Fibroblast of skin of right quadriceps (primary cell): ENCODE data around the gene CCDC197.

Source experiments
- DNase-seq: peaks from one replicate; pipeline ENCODE4 v3.0.0-alpha.2; 2013

The CCDC197 gene

DNA sequence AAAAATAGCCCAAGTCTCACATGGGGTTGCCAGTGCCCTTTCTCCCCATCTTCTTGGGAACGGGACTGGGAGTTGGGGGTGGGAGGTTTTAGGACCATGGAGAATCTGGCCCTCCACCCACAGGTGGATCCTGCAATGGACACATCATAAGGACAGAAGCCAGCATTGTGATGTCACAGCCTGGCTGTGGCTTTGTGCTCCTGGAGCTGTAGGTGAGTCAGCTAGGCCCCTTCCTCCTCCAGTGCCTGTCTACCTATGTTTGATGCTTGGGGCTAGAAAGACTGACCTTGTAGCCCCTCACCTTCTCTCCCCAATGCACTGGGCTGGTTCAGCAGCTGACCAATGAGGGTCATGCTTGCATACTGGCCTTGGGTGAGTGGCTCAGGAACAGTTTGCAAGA, at the start of gene CCDC197:
Gene CCDC197, plus strand, starts transcription at position 220 of the 400 bp plus-strand sequence. CDS start 831 bp downstream, outside the sequence.
- no peak for DNase-seq

DNA sequence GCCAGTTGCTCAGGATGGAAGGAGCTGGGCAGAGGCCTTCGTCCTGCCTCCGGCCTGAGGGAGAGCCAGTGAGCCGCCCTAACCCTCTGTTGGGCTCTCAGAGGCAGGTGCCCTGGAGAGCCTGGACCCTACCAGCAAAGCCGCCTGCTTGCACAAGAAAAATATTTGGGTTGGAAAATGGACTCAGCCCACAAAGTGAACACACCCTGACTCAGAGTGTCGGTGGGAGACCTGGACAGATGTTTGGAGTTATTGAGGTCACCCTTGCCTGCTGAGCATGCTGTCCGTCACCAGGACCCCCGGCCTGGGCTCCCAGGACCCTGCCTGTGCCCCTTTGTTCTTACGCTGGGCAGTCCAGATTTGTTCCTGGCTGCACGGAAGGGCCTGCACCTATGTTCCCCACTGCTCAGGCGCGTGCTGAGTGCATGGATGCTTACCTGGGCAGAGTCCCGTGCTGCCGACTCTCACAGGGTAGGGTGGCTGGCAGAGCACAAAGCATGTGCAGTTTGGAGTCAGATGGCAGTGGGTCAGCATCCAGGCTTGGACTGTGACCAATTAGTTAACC, 47.5 kb upstream of the CCDC197 start:
- DNase-seq: no peak

DNA sequence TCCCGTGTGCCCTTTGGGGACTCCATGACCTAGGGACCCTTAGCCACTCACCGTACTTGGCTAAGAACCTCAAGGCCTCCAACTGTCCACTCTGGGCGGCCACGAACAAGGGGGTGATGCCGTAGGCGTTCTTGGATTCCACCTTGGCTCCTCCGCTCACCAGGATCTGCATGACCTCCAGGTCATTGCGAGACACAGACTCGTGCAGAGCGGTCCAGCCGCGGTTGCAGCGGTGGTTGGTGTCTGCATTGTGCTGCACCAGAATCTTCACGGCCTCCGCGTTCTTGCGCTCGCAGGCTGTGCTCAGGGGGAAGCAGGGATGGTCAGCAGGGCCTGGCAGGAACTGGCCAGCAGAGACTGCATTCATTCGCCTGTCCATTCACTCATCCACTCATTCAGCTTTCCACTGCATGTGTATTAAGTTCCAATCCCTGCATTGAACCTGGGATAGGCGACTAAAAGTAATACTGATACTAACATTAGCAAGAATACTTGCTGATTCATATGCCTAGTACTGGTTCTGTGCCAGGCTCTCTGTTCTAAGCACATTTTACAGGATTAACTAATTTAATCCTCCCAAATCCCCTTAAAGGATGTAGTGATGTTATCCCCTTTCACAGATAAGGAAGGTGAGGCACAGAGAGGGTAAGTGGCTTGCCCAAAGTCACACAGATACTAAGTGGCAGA, 46.0 kb upstream of the CCDC197 start:
- no peak for DNase-seq

DNA sequence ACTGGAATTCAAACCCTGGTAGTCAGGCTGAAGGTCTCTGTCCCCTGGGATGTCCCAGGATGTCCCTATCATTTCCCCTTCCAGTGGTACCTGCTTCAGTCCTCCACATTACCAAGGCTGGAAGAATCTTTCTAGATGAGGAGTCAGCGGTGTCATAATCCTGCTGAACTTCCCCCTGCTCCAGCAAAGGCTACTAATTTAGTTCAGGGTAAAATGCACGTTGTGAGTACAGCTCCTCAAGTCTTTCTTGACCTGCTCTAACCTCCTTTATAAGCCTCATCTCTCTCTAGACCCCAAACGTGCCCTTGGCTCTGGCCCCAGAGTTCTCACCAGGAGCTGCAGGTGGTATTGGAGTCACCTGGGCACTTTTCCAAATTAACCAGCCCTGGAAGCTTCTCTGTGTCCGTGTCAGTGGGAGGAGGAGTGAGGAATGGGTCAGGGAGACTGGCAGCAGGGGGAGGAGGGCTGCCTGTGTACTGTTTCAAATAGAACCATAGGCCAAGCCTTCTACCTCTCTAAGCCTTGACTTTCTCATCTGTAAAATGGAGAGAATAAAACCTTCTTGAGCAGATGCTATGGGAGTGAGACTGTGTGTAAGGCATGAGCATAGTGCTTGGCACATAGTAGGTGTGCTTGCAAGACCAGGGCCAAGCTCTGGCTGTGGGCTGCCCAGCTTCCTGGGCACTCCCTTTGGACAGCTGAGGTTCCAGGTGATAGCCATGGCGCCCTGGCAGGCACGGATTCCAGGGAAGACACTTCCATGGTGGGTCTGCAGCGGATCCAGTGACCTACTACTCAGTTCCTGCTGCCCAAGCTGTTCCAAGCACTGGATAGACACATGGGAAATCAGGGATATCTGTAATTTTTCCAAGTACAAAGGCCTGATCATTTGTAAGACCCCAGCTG, 45.2 kb upstream of the CCDC197 start:
- DNase-seq: no peak

DNA sequence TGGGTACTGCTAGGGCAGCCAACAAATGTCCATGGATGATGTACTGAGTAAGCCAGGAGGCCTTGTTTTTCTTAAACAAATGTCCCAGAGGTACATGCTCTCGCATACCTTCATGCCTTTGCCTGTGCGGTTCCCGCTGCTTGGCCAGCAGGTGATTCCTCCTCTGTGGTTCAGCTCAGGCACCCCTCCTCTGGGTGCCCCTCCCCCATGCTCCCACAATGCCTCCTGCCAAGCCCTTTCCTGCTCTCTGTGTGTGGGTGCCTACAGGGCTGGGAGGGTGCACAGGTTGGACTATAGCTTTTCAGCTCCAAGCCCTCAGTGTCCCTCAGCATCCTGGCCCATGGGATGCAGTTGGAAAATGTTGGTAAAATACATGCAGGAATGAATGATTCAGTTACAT, 44.3 kb upstream of the CCDC197 start:
- DNase-seq: no peak

DNA sequence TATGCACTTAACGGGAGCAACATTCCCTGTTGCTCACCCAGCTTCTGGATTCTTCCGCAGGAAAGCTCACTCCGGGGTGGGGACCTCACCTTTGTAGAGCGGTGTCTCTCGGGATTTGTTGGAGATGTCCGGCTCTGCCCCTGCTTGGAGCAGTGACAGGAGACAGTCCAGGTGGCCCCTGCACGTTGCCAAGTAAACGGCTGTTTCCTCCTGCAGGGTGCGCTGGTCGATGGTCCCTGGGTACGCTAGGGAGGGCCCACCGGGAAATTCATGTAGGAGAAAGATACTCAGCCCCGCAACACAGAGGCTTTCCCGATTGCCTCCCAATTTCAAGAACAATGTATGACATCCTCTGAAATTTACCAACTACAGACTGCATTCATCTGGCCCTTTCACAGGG, 43.8 kb upstream of the CCDC197 start:
- no peak for DNase-seq

DNA sequence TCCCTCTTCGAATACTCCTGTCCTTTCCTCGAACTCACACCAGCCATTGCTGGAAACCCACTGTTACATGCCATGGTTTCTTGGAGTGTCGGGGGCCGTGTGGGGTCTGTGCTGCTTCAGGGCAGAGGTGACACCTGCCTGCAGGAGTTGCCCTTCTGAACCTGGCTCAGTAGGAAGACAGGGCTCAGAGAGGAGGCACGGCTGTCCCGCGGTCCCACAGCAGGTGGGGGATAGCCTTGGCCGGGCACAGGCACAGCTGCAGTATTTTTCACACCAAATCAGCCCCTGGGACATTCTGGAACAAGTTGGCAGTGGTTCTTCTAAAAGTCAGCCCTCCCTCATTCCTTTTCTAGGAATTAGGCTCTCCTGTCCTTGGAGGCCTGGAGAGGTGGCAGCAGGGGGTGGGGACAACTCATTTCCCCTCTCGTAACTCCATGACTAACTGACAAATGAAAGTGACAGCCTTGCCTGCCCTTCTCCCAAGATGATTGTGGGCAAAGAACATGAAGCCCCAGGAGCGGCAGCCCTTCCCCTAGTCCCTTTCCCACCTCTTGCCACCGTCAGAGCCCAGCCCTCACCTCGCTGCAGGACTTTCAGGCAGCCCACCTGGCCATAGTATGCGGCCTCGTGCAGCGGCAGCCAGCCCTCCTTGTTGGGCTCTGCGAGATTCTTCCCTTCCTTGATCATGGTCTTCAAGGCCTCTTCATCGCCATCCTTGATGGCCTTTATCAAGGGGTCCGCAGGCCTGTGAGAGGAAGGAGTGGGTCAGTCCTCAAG, 43.2 kb upstream of the CCDC197 start:
- no peak for DNase-seq

DNA sequence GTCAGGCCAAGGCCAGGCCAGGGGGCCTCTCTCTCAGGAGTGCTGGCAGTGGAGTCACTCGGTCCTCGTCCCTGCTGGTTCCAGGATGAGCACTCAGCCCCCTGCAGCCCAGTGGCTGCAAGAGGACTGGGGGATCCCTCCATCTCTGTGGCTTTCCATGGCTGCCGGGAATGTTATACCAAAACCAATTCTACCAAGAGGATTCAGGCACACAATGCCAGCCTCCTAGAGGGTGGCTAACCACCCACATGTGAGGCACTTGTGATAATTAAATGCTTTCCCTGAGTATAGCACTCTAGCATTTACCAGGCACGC, 42.6 kb upstream of the CCDC197 start:
- no peak for DNase-seq

DNA sequence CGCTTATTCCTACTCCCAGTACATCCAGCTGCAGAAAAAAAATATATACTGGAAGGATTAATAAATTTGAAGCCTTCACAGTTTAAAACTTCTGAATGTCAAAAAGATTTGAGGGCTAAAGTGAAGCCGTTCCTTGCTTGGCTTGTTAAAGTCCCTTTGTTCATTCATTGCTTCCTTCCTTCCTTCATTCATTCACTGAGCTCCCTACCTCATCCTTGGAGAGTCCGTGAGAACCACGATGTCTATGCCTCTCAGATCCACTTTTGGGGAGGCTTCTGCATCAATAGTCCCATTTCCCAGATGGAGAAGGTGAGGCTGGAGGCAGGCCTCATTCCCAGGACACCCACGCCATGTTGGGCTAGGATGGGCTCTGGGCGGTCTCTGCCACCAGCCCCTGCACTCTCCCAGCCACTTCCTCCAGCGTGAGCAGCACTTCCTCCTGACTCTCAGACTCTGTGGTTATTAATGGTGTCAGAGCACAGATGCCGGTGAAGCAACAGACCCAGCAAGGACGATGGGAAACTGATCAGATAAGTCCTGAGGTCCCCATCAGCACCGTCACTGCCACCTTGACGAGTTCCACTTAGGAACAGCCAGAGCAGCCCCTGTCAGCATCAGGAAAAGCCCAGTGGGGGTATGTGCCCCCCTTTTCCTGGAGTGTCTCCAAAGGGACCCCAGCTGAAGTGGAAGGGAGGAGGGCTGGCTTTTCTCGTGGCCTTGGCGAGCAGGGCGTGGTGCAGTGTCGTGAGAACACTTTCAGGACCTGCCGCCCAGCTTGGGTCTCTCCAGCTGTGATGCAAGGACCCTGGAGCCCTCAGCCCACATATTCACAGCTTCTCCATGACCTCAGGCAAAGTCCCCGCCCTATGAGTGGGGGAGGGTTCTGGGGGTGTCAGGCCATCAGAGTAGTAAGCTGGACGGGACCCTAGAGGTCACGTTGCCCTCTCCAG, 41.9 kb upstream of the CCDC197 start:
- no peak for DNase-seq

DNA sequence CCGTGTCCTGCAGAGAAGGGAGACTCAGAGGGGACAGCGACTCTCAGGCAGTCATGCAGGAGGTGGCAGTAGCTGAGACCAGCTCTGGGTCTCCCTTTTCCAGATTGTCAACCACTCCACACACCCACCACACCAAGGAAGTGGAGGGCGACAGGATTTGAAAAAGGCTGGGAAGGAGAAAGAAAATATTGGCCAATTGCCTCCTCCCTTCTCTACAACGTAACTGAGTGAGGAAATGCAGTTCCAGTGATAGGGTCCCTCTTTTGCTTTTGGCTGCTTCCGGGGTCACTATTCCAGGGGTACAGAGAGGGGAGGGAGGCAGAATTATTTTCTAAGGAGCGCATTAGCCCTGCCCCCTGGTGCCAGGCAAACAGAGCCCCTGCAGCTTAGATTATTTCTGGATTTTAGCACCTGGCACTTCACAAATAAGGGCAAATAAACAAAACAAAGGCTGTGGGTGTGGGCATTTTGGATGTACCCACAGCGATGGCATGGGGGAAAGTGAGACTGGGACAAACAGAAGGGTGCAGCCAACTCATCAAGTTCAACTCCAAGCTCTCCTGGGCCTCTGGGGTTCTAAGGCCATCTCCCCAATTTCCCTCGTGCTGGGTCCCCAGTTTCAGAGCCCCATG, 41.1 kb upstream of the CCDC197 start:
- DNase-seq: no peak

DNA sequence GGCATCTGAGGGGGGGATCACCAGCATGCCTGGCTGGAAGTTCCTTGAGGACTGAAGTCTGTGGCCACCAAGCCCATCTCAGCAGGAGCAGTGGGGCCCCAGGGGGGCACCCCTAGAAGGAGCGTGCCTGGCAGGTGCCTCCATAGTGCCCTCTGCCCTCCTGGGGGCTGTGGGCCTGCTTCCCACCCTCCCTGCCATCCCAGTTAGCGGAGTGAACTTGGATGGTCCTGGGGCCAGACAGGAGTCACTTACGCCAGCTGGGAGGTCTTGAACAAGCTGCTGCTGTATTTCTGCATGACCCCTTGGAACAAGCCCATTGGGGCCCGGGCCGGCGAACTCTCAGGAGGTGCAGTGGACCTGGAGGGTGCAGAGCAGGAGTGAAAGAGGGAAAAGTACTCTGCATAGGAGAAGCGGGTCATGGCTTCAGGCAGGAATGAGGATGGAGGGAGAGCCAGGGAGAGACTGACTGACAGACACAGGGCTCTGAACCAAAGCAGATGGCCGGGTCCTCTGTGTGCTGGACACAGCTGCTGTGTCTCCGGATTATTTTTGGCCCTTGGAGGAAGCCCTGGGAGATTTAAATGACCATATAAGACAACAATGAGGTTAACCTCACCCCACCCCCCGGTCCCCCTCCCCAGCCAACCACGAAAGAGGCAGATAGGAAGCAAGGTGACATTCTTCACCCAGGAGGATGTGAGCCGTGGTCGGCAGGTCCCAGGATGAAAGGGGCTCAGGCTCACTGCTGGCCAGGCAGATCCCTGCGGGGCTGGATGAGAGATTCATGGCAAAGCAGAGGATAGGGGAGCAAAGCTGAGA, 40.4 kb upstream of the CCDC197 start:
- DNase-seq: no peak

DNA sequence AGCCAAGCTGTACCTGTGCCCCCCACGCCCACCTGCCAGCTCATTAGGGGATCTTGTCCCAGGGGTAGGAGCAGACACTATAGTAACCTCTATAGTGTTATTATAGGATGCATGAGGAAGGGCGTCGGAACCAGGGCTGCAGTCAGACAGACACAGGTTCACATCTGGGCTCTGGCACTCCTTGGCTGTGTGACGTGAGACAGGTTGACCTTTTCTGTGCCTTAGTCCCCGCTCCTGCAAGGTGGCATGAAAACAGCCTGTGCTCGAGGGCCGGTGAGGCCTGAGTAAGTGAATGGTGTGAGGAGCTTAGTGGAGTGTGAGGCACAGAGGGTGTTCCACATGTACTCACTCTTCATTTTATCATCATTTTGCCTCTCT, 39.8 kb upstream of the CCDC197 start:
- no peak for DNase-seq

DNA sequence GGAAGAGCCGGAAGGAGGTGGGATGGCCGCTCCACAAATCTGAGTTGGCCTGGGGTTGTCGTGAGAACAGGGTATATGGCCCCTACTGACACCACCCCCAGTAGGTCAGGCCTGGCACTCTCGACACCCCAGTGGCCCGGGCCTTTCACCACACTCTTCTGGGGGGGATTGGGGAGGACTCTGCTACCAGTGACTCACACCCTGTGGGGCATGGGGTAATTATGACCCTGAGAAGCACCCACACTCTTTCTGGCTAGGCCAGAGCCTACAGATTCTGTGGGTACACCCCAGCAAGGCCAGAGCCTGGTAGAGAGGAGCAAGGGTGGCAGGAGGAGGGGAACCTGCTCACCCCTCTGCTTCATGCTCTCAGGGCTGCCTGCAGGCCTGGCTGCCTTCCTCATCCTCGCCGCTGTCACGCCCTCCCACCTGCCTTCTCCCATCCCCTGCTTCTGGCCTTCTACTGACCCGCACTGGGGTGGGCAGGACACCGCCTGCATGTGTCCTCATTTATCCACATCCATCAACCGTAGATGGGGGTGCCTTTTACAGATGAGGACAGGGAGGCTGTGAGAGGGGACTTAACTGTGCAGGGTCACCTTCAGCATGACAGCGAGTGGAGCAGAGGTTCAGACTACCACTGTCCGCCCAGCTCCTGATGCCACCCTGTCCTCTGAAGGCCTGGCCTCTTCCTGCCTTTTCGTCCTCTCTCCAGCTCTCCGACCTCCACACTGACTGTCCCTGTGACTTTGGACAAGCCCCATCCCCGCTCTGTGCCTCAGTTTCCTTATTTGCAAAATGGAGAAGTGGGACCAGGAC, 39.1 kb upstream of the CCDC197 start:
- DNase-seq: no peak

DNA sequence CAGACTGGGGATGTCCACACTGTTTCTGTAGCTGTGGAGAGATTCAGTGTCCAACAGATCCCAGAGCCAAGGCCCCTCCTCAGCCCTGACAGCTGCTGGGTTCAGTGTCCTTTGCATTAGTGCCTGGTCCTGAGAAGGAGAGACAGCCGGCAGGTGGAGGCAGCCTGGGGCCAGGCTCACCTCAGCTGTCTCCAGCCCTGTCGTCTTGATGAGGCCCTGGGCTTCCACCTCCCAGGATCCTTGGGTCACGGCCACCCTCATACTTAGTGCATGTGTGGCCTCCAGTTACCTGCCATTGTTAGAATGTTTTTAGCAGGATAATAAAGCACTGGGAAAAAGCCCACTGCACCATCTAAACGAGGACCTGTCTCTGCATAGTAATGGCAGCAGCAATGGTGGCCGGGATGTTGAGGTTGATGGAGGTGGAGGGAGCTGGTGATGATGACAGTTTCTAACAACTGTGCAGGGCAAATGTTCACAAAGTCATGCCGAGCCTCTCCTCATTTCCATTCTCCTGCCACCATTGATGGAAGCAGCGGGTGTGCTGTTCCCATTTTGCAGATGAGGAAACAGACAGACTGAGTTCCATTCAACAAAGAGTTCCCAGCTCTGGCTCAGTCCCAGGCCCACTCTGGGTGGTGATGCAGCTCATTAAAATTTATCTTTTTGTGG, 38.4 kb upstream of the CCDC197 start:
- DNase-seq: no peak

DNA sequence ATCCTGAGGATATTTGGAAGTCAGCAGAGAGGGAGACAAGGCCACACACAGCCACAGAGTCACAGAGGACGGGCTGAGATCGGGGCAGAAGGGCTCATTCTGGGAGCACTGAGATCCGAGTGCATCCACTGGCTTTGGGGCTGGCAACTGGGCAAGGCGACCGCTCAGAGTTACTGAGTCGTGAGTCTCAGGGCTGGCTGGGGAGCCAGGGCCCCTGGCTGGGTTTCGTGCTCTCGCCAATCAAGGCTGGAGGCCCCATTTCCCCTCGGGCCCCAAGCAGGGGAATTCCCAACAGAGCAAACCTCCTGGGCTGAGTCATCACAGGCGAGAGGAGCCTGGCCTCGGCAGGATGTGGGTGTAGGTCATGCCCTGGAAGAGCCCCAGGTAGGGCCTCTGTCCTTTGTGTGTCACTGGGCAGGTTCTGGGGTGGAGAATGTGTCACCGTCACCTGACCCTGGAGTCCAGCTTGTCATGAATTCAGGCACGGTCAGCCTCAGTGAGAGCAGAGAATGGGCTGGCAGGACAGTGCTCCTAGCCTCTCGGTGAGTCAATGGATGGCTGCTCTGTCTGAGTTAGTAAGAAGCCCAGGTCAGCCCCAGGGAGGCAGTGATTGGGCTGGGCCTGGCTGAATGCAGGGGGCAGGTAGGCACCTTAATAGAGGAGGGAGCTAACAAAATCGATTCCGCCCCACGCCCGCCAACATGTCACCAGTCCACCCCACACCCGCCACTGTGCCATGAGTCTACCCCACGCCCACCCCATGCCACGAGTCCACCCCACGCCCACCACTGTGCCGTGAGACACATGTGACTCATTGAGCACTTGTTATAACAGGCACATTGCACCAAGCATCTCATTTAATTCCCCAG, 37.6 kb upstream of the CCDC197 start:
- peak; percentile 85 for DNase-seq

DNA sequence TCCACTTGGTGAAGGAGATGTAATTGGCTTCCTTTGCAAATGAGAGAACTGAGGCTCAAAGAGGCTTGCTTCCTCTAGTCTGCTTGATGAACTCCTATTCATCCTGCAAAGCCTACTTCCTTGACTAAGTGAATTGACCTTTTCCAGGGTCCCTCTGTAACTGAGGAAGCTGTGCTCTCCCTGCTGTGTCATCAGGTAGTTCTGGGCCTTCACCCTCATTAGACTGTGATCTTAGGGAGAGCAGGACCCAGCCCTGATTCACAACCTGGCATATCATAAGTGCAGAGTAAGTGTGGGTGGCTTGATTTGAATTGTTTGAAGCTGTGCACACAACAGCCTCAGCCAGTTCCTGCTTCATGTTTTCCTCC, 37.0 kb upstream of the CCDC197 start:
- no peak for DNase-seq

DNA sequence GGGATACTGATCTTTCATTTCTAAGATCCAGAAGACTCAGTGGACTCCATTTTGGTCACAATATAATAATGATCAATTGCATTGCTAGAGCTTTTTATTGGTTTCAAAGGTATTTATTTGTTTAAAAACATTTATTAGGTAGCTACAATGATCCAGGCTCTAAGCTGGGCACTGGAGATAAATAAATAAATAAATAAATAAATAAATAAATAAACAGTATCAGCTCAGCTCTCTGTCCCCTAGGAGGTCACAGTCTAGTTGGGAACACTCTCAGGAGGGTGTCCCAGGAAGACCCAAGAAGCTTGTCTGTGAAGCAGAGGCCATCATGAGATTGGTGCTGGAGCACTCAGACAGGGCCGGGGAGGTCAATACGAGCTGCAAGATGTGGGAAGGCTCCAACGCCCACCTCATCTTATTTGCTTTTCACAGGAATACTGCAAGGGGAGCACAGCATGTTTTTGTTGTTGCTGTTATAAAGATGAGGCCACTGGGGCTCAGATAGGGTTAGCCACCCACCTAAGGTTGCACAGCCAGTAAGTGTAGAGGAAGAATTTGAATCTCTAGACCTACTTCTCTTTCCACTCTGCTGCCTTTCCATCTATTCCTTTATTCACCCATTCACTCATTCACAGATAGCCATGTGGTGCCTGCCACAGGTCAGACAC, 36.2 kb upstream of the CCDC197 start:
- DNase-seq: no peak

DNA sequence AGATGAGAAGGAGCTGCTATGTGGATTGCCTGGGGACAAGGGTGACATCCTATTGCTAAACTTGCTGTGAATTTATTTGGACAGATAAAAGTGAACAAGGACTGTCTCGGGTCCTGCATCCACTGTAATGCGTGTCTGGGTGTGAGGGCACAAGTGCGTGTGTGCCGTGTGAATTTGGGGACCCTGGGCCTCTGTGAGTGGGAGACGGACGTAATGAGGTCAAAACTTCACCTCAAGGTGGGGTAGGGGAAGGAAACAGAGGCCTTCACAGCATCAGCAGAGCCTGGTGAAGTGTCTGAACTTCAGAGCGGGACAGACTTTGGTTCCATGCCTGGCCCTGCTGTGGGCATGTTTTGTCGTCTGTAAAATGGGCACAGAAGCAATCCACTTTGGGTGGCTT, 35.5 kb upstream of the CCDC197 start:
- no peak for DNase-seq
